Kidney epithelial cell (primary cell): Measurements from ENCODE around the gene GADL1. TPM values are rescaled to one million over a fixed set of nuclear protein-coding genes. Genes with fewer than 3 reads are reported as not detected.

Experiments
- DNase-seq: peaks from one replicate; pipeline ENCODE4 v3.0.0-alpha.2; 2010; ENCODE audit warnings: low read depth
- H3K27me3 ChIP-seq: 2 replicates; pipeline ENCODE4 v1.6.0; 2011; ENCODE audit warnings: low read length; ENCODE audit not compliant: control insufficient read depth, insufficient read depth
- H3K36me3 ChIP-seq: 2 replicates; pipeline ENCODE4 v1.5.1; 2011; ENCODE audit warnings: low read length; ENCODE audit not compliant: control insufficient read depth, insufficient read depth
- H3K4me3 ChIP-seq: 2 replicates; pipeline ENCODE4 v1.5.1; 2011; ENCODE audit warnings: low read depth, mild to moderate bottlenecking, control low read depth, low read length
- total RNA-seq: library from RNA; depleted of rRNA; stranded (reverse); fragments of >200 nt; gene quantifications from 2 replicates; pipeline ENCODE4 v1.2.3, GENCODE V29; 2015
- TF ChIP-seq, protein P1 (sequence below): IDR thresholded peaks from 2 replicates; pipeline ENCODE4 v1.5.1; 2011; ENCODE audit warnings: mild to moderate bottlenecking, moderate library complexity, low read length, control low read depth, inconsistent platforms; ENCODE audit not compliant: insufficient read depth, poor library complexity, severe bottlenecking

The GADL1 gene
- total RNA-seq, 1 donor from 2014 or later, result not detected

DNA sequence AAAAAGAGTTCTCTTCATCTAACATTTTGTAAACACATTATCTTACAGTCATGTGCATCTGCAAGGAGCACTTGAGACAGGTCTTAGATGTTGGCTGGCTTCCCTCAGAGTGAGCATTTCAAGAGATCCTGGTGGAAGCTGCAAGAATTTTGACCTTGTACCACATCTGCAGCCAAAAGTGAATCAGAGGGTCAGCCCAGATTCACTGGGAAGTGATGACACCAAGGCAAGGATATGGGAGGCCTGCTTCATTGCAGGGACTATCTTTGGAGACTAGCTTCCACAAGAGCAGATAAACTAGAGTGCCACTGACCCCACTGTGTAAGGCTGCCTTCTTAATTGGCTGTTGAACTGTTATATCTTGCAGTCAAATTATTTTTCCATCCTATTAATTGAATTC lies 21.3 kb upstream of the GADL1 start:
- TF ChIP-seq, protein P1, sequence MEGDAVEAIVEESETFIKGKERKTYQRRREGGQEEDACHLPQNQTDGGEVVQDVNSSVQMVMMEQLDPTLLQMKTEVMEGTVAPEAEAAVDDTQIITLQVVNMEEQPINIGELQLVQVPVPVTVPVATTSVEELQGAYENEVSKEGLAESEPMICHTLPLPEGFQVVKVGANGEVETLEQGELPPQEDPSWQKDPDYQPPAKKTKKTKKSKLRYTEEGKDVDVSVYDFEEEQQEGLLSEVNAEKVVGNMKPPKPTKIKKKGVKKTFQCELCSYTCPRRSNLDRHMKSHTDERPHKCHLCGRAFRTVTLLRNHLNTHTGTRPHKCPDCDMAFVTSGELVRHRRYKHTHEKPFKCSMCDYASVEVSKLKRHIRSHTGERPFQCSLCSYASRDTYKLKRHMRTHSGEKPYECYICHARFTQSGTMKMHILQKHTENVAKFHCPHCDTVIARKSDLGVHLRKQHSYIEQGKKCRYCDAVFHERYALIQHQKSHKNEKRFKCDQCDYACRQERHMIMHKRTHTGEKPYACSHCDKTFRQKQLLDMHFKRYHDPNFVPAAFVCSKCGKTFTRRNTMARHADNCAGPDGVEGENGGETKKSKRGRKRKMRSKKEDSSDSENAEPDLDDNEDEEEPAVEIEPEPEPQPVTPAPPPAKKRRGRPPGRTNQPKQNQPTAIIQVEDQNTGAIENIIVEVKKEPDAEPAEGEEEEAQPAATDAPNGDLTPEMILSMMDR, result no peak
- no peaks in the 10 kb centered on the region for H3K27me3 ChIP-seq
- H3K4me3 ChIP-seq, result no peak overlapping the region
- no peaks in the 10 kb centered on the region for H3K36me3 ChIP-seq
- no peak for DNase-seq

DNA sequence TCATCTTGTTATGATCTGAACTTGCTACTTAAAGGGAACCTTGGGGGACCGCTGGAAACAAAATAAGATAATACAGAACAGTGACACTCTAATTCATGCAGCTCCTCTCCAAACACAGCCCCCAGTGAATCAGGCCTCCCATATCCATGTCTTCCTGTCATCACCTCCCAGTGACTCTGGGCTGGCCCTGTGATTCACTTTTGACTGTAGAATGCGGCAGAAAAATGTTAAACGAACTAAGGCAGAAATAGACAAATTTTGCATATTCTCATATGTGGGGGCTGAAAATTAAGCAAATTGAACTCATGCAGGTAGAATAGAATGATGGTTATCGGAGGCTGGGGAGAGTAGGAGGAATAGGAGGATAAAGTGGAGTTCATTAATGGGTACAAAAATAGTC lies 20.2 kb upstream of the GADL1 start:
- no peaks in the 10 kb centered on the region for H3K36me3 ChIP-seq
- TF ChIP-seq, protein P1, result no peak
- no peaks in the 10 kb centered on the region for H3K27me3 ChIP-seq
- H3K4me3 ChIP-seq, result no peak overlapping the region
- no peak for DNase-seq

DNA sequence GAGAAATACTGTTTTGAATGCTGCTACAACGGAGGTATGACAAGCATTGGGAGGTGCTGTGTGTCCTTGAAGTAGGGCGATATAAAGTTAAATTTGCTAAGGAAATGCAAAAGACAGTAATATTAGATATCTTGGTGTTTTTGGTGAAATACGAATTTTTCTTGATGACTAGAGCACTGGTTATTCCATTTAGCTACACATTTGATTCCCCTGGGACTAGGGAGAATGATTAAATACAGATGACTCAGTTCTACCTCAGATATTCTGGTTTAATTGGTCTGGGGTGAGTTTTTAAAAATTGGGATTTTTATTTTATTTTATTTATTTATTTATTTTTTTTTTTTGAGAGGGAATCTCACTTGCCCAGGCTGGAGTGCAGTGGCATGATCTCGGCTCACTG lies 18.7 kb upstream of the GADL1 start:
- no peak overlapping the region for H3K4me3 ChIP-seq
- no peaks in the 10 kb centered on the region for H3K27me3 ChIP-seq
- TF ChIP-seq, protein P1, result no peak
- no peaks in the 10 kb centered on the region for H3K36me3 ChIP-seq
- no peak for DNase-seq

DNA sequence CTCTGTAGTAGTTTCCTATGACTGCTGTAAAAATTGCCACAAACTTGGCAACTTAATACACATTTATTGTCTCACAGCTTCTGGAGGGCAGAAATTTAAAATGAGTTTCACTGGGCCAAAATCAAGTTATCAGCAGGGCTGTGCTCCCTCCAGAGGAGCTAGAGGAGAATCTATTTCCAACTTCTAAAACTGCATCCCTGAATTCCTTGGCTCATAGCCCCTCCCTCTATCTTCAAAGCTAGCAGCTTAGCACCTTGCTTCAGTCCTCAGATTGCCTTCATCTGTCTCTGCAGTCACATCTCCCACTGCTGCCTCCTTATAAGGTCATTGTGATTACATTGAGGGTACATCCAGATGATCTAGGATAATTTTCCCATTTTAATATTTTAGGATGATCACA lies 17.8 kb upstream of the GADL1 start:
- H3K36me3 ChIP-seq, result no peaks in the 10 kb centered on the region
- H3K27me3 ChIP-seq, result no peaks in the 10 kb centered on the region
- H3K4me3 ChIP-seq, result no peak overlapping the region
- TF ChIP-seq, protein P1, result no peak
- no peak for DNase-seq

DNA sequence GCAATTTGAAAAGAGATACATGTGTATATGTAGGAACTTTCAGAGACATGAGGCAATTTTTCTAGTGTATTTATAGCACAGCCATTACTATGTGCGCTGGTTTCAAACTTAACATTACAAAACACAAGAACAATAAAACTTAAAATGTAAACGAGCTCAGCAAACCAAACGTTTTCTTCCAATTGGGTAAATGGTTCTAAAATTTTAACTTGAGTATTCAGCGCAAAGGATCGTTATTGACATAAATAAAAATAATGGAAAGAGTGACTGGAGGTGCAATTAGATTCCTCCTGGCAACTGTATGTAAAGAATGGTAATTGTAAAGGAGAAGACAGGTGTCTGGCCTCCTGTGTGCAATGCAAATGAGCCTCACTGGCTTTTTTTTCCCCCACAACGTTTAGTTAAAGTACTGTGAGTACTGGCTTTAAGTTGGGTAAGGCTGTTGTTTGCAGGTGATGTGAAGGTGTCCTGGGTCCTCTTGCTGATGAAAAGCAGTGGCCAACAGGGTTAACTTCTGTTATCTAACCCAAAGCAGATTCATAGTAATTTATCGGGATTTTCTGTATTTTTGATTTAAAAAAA lies 14.1 kb upstream of the GADL1 start:
- Histone ChIP-seq H3K4me3 (no peak overlapping the region), H3K36me3 (no peaks in the 10 kb centered on the region), H3K27me3 (no peaks in the 10 kb centered on the region)
- TF ChIP-seq, protein P1, result no peak
- no peak for DNase-seq

DNA sequence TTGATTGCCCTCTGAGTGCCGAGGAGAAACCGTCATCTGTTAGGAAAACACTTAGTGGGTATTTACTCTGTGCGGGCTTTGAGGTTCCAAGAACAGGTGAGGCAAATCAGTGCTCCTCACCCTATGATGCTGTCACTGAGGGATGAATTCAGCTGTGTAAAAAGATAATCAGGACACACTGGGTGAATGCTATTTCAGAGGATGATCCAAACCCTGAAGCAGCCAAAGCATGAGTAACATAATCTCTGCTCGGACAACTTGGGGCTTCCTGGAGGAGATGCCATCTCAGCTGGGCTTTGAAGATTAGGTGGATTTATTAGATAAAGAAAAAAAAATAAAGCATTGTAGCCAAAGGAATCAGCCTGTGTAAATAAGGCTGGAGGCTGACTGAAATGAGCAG lies 10.5 kb upstream of the GADL1 start:
- no peaks in the 10 kb centered on the region for H3K27me3 ChIP-seq
- H3K36me3 ChIP-seq, result no peaks in the 10 kb centered on the region
- no peak overlapping the region for H3K4me3 ChIP-seq
- no peak for DNase-seq
- TF ChIP-seq, protein P1, result no peak
